Parathyroid adenoma (tissue), 2 donors: ENCODE data around the gene BBS9.

Experiments used
- H2AFZ ChIP-seq: fragments of 300-600 bp; sonication (generic); one replicate; pipeline ENCODE4 v1.7.0; 2017; ENCODE audit warnings: antibody characterized with exemption, mild to moderate bottlenecking
- H3K27ac ChIP-seq: fragments of 300-600 bp; sonication (generic); one replicate; pipeline ENCODE4 v1.7.0; 2017
- H3K27me3 ChIP-seq: fragments of 300-600 bp; sonication (generic); one replicate; pipeline ENCODE4 v1.7.0; 2017; ENCODE audit warnings: low read length; ENCODE audit not compliant: control insufficient read depth, insufficient read depth
- H3K36me3 ChIP-seq: fragments of 300-600 bp; sonication (generic); one replicate; pipeline ENCODE4 v1.7.0; 2017; ENCODE audit warnings: low read length; ENCODE audit not compliant: control insufficient read depth, insufficient read depth
- H3K4me1 ChIP-seq: fragments of 300-600 bp; sonication (generic); one replicate; pipeline ENCODE4 v1.7.0; 2017; ENCODE audit warnings: control low read depth
- H3K4me2 ChIP-seq: fragments of 300-600 bp; sonication (generic); one replicate; pipeline ENCODE4 v1.7.0; 2017; ENCODE audit warnings: low read length
- H3K4me3 ChIP-seq: fragments of 300-600 bp; sonication (generic); one replicate; pipeline ENCODE4 v1.7.0; 2017; ENCODE audit warnings: low read depth, low read length
- H3K79me2 ChIP-seq: fragments of 300-600 bp; sonication (generic); one replicate; pipeline ENCODE4 v1.7.0; 2017; ENCODE audit warnings: control low read depth
- H3K9ac ChIP-seq: fragments of 300-600 bp; sonication (generic); one replicate; pipeline ENCODE4 v1.7.0; 2017; ENCODE audit warnings: mild to moderate bottlenecking
- H3K9me3 ChIP-seq: fragments of 300-600 bp; sonication (generic); one replicate; pipeline ENCODE4 v1.7.0; 2017; ENCODE audit warnings: low read length; ENCODE audit not compliant: control insufficient read depth
- CTCF ChIP-seq: fragments of 300-600 bp; sonication (generic); IDR thresholded peaks from one replicate; pipeline ENCODE4 v1.7.0; 2017; ENCODE audit warnings: antibody characterized with exemption, mild to moderate bottlenecking
- donor health status: primary hyperparathyroidism.

Gene BBS9

GRCh38 chr7:33444511-33444910, 315.1 kb downstream of the BBS9 start:
- no peak overlapping the region for H3K9ac ChIP-seq
- no peak overlapping the region for H3K4me3 ChIP-seq
- no peak overlapping the region for H3K27ac ChIP-seq
- no peak overlapping the region for H2AFZ ChIP-seq
- no peaks in the 10 kb centered on the region for H3K36me3 ChIP-seq
- H3K4me2 ChIP-seq: no peak overlapping the region
- no peaks in the 10 kb centered on the region for H3K79me2 ChIP-seq
- H3K9me3 ChIP-seq: no peaks in the 10 kb centered on the region
- H3K4me1 ChIP-seq: no peaks in the 10 kb centered on the region
- no peak for TF ChIP-seq CTCF
- H3K27me3 ChIP-seq: no peaks in the 10 kb centered on the region

- no peaks in the 10 kb centered on the region for H3K79me2 ChIP-seq
Measured at GRCh38 chr7:33446551-33446950, 317.2 kb downstream of the BBS9 start.

GRCh38 chr7:33448035-33448434, 318.7 kb downstream of the BBS9 start:
- H3K27ac ChIP-seq: no peak overlapping the region

More at GRCh38 chr7:33446551-33446950, 317.2 kb downstream of the BBS9 start:
- H3K27ac ChIP-seq: no peak overlapping the region
- H3K4me2 ChIP-seq: no peak overlapping the region
- no peak overlapping the region for H3K4me3 ChIP-seq
- no peak overlapping the region for H3K9ac ChIP-seq
- no peak for TF ChIP-seq CTCF
- H3K4me1 ChIP-seq: no peaks in the 10 kb centered on the region
- H3K9me3 ChIP-seq: no peaks in the 10 kb centered on the region
- H3K36me3 ChIP-seq: no peaks in the 10 kb centered on the region
- H2AFZ ChIP-seq: no peak overlapping the region
- no peaks in the 10 kb centered on the region for H3K27me3 ChIP-seq

GRCh38 chr7:33449847-33450246, 320.5 kb downstream of the BBS9 start:
- Histone ChIP-seq H3K4me3 (no peak overlapping the region), H3K27ac (no peak overlapping the region), H3K79me2 (no peaks in the 10 kb centered on the region), H3K9ac (no peak overlapping the region), H3K36me3 (no peaks in the 10 kb centered on the region), H3K4me1 (no peaks in the 10 kb centered on the region), H3K4me2 (no peak overlapping the region), H2AFZ (no peak overlapping the region), H3K27me3 (no peaks in the 10 kb centered on the region), H3K9me3 (no peaks in the 10 kb centered on the region)
- no peak for TF ChIP-seq CTCF

More at GRCh38 chr7:33448035-33448434, 318.7 kb downstream of the BBS9 start:
- H3K36me3 ChIP-seq: no peaks in the 10 kb centered on the region
- H3K79me2 ChIP-seq: no peaks in the 10 kb centered on the region
- no peaks in the 10 kb centered on the region for H3K9me3 ChIP-seq
- no peaks in the 10 kb centered on the region for H3K27me3 ChIP-seq
- no peak overlapping the region for H2AFZ ChIP-seq
- H3K4me2 ChIP-seq: no peak overlapping the region
- TF ChIP-seq CTCF: no peak
- no peak overlapping the region for H3K4me3 ChIP-seq
- H3K4me1 ChIP-seq: no peaks in the 10 kb centered on the region
- H3K9ac ChIP-seq: no peak overlapping the region

- Histone ChIP-seq H3K27ac (no peak overlapping the region), H3K9me3 (no peaks in the 10 kb centered on the region), H2AFZ (no peak overlapping the region), H3K27me3 (no peaks in the 10 kb centered on the region), H3K36me3 (no peaks in the 10 kb centered on the region), H3K9ac (no peak overlapping the region), H3K4me1 (no peaks in the 10 kb centered on the region), H3K79me2 (no peaks in the 10 kb centered on the region), H3K4me2 (no peak overlapping the region), H3K4me3 (no peak overlapping the region)
- TF ChIP-seq CTCF: no peak
Measured at GRCh38 chr7:33452805-33453502, 323.6 kb downstream of the BBS9 start.
